ENCODE results near the gene SBF2.
"Not testable (repeated sequence)": the region's sequence is repeated elsewhere in the genome, so short reads cannot be mapped to it uniquely, and the experiment has no call there.

Gene SBF2

GRCh38 chr11:10160350-10160749 lies 133.7 kb downstream of the SBF2 start:
- no peak for DNase-seq

DNA sequence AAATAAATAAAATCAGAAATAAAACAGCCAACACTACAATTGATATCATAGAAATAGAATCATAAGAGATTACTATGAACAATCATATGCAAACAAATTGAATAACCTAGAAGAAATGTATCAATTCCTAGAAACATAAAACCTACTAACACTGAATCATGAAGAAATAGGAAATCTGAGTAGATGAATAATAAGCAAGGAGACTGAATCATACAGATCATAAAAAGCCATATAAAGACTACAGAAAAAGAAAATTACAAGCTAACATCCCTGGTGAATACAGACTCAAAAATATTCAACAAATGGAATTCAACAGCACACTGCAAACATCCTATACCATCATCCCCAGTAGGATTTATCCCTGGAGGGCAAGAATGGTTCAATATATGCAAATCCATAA lies 135.6 kb downstream of the SBF2 start:
- DNase-seq = no peak

- no peak for DNase-seq
Observed at GRCh38 chr11:10155793-10156490, 138.1 kb downstream of the SBF2 start.

DNA sequence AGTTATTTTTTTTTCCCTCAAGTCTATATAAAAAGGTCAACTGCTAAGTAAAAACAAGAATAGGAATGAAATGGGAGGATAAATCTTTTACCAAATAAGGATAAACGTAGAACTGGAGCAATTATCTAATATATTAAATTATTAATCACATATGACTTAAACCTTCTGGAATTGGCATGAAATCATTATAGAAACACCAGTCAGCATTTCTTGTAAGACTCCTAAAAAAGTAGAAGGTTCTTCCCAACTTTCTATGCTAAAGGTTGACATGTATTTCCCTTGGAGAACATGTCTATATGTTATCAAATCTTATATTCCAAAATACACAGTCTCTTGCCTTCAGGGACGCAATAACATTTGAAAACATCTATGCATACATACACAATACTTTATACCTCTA lies 143.2 kb downstream of the SBF2 start:
- DNase-seq = no peak

GRCh38 chr11:10149553-10149952 lies 144.5 kb downstream of the SBF2 start:
- DNase-seq = no peak

DNA sequence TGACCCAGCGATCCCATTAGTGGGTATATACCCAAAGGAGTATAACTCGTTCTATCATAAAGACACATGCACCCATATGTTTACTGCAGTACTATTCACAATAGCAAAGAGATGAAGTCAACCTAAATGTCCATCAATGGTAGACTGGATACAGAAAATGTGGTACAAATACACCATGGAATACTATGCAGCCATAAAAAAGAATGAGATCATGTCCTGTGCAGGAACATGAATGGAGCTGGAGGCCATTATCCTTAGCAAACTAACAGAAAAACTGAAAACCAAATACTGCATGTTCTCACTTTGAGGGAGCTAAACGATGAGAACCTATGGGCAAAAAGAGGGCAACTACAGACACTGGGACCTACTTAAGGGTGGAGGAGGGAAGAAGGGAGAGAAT lies 146.8 kb downstream of the SBF2 start:
- no peak for DNase-seq

DNA sequence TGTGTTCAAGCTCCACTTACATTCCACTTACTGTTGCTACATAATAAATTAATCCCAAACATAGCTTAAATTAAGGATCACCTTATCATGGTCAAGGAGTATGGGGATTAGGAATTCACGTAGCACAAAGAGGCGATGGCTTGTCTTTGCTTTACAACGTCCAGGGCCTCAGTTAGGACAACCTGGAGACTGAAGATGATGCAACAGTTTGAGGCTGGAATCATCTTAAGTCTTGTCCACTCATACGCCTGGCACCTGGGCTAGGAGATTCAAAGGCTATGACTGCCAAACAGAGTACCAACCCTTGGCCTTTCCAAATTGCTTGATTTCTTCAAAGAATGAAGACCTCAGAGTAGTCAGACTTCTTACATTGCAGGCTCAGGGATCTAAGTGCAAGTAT lies 149.1 kb downstream of the SBF2 start:
- DNase-seq = no peak

- no peak for DNase-seq
Observed at GRCh38 chr11:10139656-10140055, 154.4 kb downstream of the SBF2 start.

- no peak for DNase-seq
Observed at GRCh38 chr11:10139143-10139542, 154.9 kb downstream of the SBF2 start.

DNA sequence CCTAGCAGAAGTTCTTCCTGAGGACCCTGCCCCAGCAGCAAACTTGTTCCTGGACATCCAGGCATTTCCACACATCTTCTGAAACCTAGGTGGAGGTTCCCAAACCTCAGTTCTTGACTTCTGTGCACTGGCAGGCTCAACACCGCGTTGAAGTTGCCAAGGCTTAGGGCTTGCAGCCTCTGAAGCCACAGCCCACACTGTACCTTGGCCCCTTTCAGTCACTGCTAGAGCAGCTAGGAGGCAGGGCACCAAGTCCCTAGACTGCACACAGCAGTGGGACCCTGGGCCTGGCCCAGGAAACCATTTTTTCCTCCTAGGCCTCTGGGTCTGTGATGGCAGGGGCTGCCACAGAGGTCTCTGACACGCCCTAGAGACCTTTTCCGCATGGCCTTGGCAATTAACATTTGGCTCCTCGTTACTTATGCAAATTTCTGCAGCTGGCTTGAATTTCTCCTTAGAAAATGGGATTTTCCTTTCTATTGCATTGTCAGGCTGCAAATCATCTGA lies 159.0 kb downstream of the SBF2 start:
- no peak for DNase-seq

DNA sequence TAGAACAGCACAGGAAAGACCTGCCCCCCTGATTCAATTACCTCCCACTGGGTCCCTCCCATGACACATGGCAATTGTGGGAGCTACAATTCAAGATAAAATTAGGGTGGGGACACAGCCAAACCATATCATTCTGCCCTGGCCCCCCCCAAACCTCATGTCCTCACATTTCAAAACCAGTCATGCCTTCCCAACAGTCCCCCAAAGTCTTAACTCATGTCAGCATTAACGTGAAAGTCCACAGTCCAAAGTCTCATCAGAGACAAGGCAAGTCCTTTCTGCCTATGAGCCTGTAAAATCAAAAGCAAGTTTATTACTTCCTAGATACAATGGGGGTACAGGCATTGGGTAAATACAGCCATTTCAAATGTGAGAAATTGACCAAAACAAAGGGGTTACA lies 159.8 kb downstream of the SBF2 start:
- not testable (repeated sequence) for DNase-seq

GRCh38 chr11:10133251-10133650 lies 160.8 kb downstream of the SBF2 start:
- not testable (repeated sequence) for DNase-seq

GRCh38 chr11:10130875-10131274 lies 163.1 kb downstream of the SBF2 start:
- no peak for DNase-seq

DNA sequence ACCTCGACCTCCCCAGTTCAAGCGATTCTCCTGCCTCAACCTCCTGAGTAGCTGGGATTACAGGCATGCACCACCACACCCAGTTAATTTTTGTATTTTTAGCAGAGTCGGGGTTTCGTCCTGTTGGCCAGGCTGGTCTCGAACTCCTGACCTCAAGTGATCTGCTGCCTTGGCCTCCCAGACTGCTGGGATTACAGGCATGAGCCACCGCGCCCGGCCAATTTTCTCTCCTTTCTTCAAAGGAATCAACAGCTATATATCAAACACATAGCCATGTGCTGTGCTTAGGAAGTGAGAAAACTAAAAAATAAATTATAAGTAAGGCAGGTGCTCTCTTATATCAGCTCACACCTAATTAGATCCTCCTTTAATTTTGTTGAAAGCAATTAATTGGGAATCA lies 164.8 kb downstream of the SBF2 start:
- not testable (repeated sequence) for DNase-seq

GRCh38 chr11:10125522-10126133 lies 168.4 kb downstream of the SBF2 start:
- DNase-seq = no peak

DNA sequence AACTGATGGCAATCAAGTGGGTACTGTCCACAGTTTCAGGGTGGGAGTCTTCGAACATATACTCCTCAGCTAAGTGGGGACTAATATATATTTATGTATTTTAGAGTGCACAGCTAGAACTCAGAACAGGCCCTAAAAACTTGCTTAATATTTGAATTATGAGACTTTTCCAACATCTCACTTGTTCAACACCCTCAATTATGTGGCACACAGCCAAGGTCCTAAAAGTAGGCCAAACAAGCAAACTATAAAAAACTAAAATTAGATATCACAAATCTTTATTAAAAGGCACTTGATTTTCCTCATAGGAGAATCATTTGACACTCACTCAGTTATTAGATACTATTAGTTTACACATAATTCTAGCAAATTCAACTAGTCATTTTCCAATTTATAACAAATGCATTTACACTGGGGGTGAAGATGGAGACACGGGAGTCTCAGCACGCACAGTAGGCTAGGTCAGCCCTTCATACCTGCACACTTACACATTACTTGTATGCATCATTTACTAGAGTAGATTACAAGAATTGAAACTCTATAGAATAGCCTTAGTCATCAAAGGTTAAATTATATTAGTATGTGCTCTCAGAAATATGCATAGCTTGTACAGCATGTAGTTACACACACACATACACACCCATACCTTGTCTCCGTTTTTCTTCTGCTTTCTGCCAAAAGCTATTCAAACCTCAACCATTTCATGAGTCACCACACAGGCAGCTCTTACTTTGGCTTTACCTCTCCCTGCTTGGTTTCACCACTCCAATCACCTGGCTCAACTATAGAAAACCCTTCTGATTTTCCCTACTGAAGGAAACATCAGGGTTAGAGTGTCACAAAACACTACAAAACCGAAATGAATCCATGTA lies 171.5 kb downstream of the SBF2 start:
- no peak for DNase-seq

- no peak for DNase-seq
Observed at GRCh38 chr11:10118865-10119264, 175.2 kb downstream of the SBF2 start.

DNA sequence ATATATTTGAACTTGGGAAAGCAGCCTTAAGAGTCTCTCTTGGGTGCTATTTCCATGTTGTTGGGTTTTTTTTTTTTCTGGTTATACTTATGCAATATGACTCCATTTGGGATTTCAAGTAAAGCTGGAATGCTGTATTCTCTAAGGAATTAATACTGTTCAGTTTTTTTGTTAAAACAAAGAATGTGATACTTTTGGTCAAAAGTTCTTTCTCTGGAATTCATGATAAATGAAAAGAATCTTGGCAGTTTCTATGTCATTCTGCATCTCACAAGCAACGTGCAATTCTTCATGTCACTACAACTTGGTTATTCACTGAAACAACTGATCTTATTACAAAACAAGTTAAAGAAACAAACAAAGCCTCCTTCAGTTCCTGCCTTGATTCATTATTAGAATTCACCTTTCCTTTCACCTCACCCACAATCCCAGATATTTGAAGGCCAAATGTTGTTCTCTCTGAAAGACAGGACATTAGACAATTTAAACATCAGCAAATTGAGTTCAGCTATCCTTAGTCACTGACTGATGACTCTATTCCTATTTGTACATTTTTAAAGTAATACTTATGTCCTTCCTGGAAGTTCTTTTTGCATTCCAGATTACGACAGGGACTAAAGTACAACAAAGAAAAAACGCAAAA lies 176.2 kb downstream of the SBF2 start:
- DNase-seq = no peak

GRCh38 chr11:10116588-10116987 lies 177.4 kb downstream of the SBF2 start:
- DNase-seq = no peak

DNA sequence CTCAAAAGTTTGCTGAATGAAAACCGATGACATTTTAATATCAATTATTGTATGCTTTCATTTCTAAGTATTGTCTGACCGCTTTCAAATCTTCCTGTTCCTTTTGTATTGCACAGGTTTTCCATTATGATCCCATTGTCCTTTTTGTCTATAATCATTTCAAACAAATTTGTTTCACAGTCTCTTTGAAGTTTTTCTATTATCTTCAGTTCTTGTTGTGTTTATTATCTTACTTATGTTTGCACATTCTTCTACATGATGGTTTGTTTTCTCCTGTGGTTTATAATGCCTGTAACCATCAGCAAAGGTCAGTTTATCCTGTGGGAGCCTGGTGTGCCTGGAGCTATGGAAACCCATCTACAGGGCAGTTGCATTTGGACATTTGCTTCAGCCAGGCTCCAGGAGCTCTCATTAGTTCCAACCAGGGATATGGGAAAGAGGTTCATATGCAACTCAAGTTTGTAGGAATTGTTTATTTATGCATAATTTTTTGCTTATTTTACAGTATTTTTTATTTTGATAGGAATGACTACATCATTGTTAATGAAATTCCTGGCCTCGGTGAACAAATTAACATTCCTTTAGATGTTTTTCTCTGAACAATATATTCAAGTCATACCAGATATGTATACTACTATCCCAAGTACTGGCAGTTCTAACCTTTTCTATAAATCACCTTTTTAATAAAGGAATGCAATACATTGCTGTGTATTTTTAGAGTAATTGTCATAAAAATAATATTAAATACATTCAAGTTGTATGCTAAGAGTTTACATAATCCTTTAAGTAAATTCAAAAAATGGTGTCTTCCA lies 179.2 kb downstream of the SBF2 start:
- DNase-seq = no peak

DNA sequence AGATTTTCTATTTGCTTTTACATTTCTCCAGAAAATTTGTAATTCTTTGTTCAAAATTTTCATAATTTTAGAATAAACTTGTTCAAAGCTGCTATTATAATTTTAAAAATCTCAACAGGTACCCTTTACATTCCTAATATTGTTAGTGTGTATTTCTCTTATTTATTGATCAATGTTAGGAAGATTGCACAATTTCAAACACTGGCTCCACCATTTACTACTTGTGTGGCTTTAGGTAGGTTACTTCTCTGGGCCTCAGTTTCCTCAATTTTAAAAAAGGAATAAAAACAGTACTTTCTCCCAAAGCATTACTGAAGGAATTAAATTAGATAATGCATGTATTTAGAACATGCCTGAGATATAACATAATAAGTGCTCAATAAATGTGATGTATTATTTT lies 180.2 kb downstream of the SBF2 start:
- DNase-seq = no peak

GRCh38 chr11:10109806-10110205 lies 184.2 kb downstream of the SBF2 start:
- DNase-seq = no peak

Data from NK-92 treated with Interleukin-12 subunit alpha and Interleukin-12 subunit beta, amount 100 ng/mL, for 24 hours (cell line).